Ascending aorta (tissue), 2 donors: Measurements from ENCODE around the gene COL12A1. TPM values are rescaled to one million over a fixed set of nuclear protein-coding genes. Genes with fewer than 3 reads are reported as not detected.

ENCODE experiments used
- DNase-seq, 2 donors: peaks; one replicate each; pipeline ENCODE4 v3.0.0-alpha.2; 2019; ENCODE audit warnings: low spot score in 2 of 2
- H3K27ac ChIP-seq, 2 donors: fragments of 200-600 bp; sonication (generic); one replicate each; pipeline ENCODE4 v1.5.1; 2016 to 2017; ENCODE audit warnings: mild to moderate bottlenecking in 1 of 2
- H3K27me3 ChIP-seq: fragments of 200-600 bp; sonication (generic); one replicate; pipeline ENCODE4 v1.5.1; 2017
- H3K36me3 ChIP-seq, 2 donors: fragments of 200-600 bp; sonication (generic); one replicate each; pipeline ENCODE4 v1.5.1; 2016
- H3K4me1 ChIP-seq, 2 donors: fragments of 200-600 bp; sonication (generic); one replicate each; pipeline ENCODE4 v1.5.1; 2016 to 2017; ENCODE audit warnings: mild to moderate bottlenecking in 1 of 2
- H3K4me3 ChIP-seq, 2 donors: fragments of 200-600 bp; sonication (generic); one replicate each; pipeline ENCODE4 v1.5.1; 2016 to 2017; ENCODE audit warnings: mild to moderate bottlenecking in 1 of 2
- H3K9me3 ChIP-seq, 2 donors: fragments of 200-600 bp; sonication (generic); one replicate each; pipeline ENCODE4 v1.5.1; 2016
- CTCF ChIP-seq, 3 experiments: fragments of 200-600 bp in 2 of 3; fragments of 450-650 bp in 1 of 3; sonication (generic) in 2 of 3; IDR thresholded peaks; one replicate each; pipeline ENCODE4 v1.5.1; 2016 to 2019; ENCODE audit warnings: antibody characterized with exemption in 3 of 3, mild to moderate bottlenecking in 1 of 3, moderate library complexity in 1 of 3
- intact Hi-C: fragments of 100-400 bp; cut with DNase I; formaldehyde crosslinking; loops from one replicate; pipeline ENCODE4 v1.15.1; 2023
- total RNA-seq: library from RNA; depleted of rRNA; stranded (reverse); fragments of >200 nt; gene quantifications from one replicate; pipeline ENCODE4 v1.1.0, GENCODE V29; 2016

The COL12A1 gene
- total RNA-seq, 1 donor from 2014 or later, result 140 TPM

- intact Hi-C loops, result no loop called here
- H3K27ac ChIP-seq, result no peak overlapping the region
- no peaks in the 10 kb centered on the region for H3K4me1 ChIP-seq
- H3K27me3 ChIP-seq, result no peaks in the 10 kb centered on the region
- TF ChIP-seq CTCF (IDR thresholded peaks at IDR 0.05), result no peak
- no peak for DNase-seq
- peaks cover 6 to 63% of the 10 kb centered on the region in 2 donors for H3K36me3 ChIP-seq
- no peaks in the 10 kb centered on the region for H3K9me3 ChIP-seq
- H3K4me3 ChIP-seq, result no peak overlapping the region
These were observed 79.3 kb downstream of the COL12A1 start for GRCh38 chr6:75126518-75126917.

- TF ChIP-seq CTCF (IDR thresholded peaks at IDR 0.05), result no peak
- DNase-seq, result no peak
- intact Hi-C loops, result no loop called here
- Histone ChIP-seq H3K36me3 (peaks cover 6 to 49% of the 10 kb centered on the region in 2 donors), H3K4me1 (no peaks in the 10 kb centered on the region), H3K27me3 (no peaks in the 10 kb centered on the region), H3K9me3 (no peaks in the 10 kb centered on the region), H3K27ac (no peak overlapping the region), H3K4me3 (no peak overlapping the region)
These were observed 80.9 kb downstream of the COL12A1 start for GRCh38 chr6:75124983-75125382.

- Histone ChIP-seq H3K36me3 (peaks cover 6 to 52% of the 10 kb centered on the region in 2 donors), H3K4me3 (no peak overlapping the region), H3K27me3 (no peaks in the 10 kb centered on the region), H3K27ac (no peak overlapping the region), H3K9me3 (no peaks in the 10 kb centered on the region), H3K4me1 (no peaks in the 10 kb centered on the region)
- TF ChIP-seq CTCF (IDR thresholded peaks at IDR 0.05), result no peak
- intact Hi-C loops, result no loop called here
- DNase-seq, result no peak
These were observed 81.8 kb downstream of the COL12A1 start for GRCh38 chr6:75124085-75124484.

GRCh38 chr6:75118925-75119515 lies 86.8 kb downstream of the COL12A1 start:
- peaks cover 6 to 29% of the 10 kb centered on the region in 2 donors for H3K36me3 ChIP-seq
- no peak overlapping the region for H3K27ac ChIP-seq
- no peaks in the 10 kb centered on the region for H3K9me3 ChIP-seq
- no peaks in the 10 kb centered on the region for H3K27me3 ChIP-seq
- no peak overlapping the region for H3K4me3 ChIP-seq
- TF ChIP-seq CTCF (IDR thresholded peaks at IDR 0.05), result no peak
- no peak for DNase-seq
- intact Hi-C loops, result loop anchor here (5.0 kb wide), 2 partner anchors 83 to 187 kb away; no protein-coding TSS in a partner anchor
- H3K4me1 ChIP-seq, result peaks cover 0 to 3% of the 10 kb centered on the region in 2 donors

- TF ChIP-seq CTCF (IDR thresholded peaks at IDR 0.05), result no peak
- H3K4me3 ChIP-seq, result no peak overlapping the region
- no peak for DNase-seq
- intact Hi-C loops, result loop anchor here (5.0 kb wide), 2 partner anchors 85 to 185 kb away; no protein-coding TSS in a partner anchor
- peak overlapping the region; percentile 2 to 45 for H3K27ac ChIP-seq
- H3K36me3 ChIP-seq, result peaks cover 2 to 16% of the 10 kb centered on the region in 2 donors
- H3K4me1 ChIP-seq, result peaks cover 0 to 11% of the 10 kb centered on the region in 2 donors
- no peaks in the 10 kb centered on the region for H3K9me3 ChIP-seq
- no peaks in the 10 kb centered on the region for H3K27me3 ChIP-seq
These were observed 88.2 kb downstream of the COL12A1 start for GRCh38 chr6:75117701-75118100.
